Mammary epithelial cell (primary cell): Measurements from ENCODE around the gene MAPKAPK2.

Source experiments
- CTCF ChIP-seq, 2 donors: IDR thresholded peaks in 1 of 2; conservative IDR thresholded peaks in 1 of 2; 2 replicates each; pipeline ENCODE4 v1.5.1; 2011 to 2012; ENCODE audit warnings: inconsistent platforms in 2 of 2, low read length in 2 of 2, mild to moderate bottlenecking in 2 of 2, control low read depth in 1 of 2, low read depth in 1 of 2; ENCODE audit not compliant: insufficient read depth in 1 of 2; ENCODE audit errors: extremely low read depth in 1 of 2
- EZH2 ChIP-seq: IDR thresholded peaks from 2 replicates; pipeline ENCODE4 v1.6.1; 2012; ENCODE audit warnings: low read length, inconsistent platforms, borderline replicate concordance

- TF ChIP-seq CTCF (conservative IDR thresholded peaks at IDR 0.05 in 1 of 2, IDR thresholded peaks at IDR 0.05 in 1 of 2; ENCODE audit: extremely low read depth in 1 of 2, insufficient read depth in 1 of 2, low read depth in 1 of 2, low read length in 2 of 2) = no peak
- no peak for TF ChIP-seq EZH2
These were observed 33.7 kb upstream of the MAPKAPK2 start for GRCh38 chr1:206651014-206651413.
